Upper lobe of left lung (tissue), 6 donors: Measurements from ENCODE around the gene TRIM52. TPM values are rescaled to one million over a fixed set of nuclear protein-coding genes. Genes with fewer than 3 reads are reported as not detected.
"Not testable (repeated sequence)": the region's sequence is repeated elsewhere in the genome, so short reads cannot be mapped to it uniquely, and the experiment has no call there.

Source experiments
- ATAC-seq, 2 donors: fragments of 200-7000 bp; cut with Tn5 transposase; one replicate each; pipeline ENCODE4 v1.9.1; 2022; ENCODE audit warnings: mild to moderate bottlenecking in 2 of 2, moderate library complexity in 2 of 2; ENCODE audit not compliant: low FRiP score in 2 of 2
- DNase-seq, 2 donors: peaks; one replicate each; pipeline ENCODE4 v3.0.0-alpha.2; 2019 to 2020
- H3K27ac ChIP-seq, 4 donors: fragments of 200-600 bp; sonication (generic); one replicate each; pipeline ENCODE4 v1.5.1; 2016 to 2019
- H3K27me3 ChIP-seq, 4 donors: fragments of 200-600 bp; sonication (generic); one replicate each; pipeline ENCODE4 v1.5.1; 2017 to 2019
- H3K36me3 ChIP-seq, 4 donors: fragments of 200-600 bp; sonication (generic); one replicate each; pipeline ENCODE4 v1.5.1; 2016 to 2019
- H3K4me1 ChIP-seq, 4 donors: fragments of 200-600 bp; sonication (generic); one replicate each; pipeline ENCODE4 v1.5.1; 2018 to 2019
- H3K4me3 ChIP-seq, 4 donors: fragments of 200-600 bp; sonication (generic); one replicate each; pipeline ENCODE4 v1.5.1; 2017 to 2019; ENCODE audit warnings: mild to moderate bottlenecking in 2 of 4, moderate library complexity in 1 of 4
- H3K9me3 ChIP-seq, 4 donors: fragments of 200-600 bp; sonication (generic); one replicate each; pipeline ENCODE4 v1.5.1; 2018 to 2019
- CTCF ChIP-seq, 6 experiments: fragments of 450-650 bp in 4 of 6; fragments of 200-600 bp in 2 of 6; sonication (generic) in 2 of 6; IDR thresholded peaks; one replicate each; pipeline ENCODE4 v1.5.1; 2016 to 2019; ENCODE audit warnings: antibody characterized with exemption in 6 of 6
- EP300 ChIP-seq, 4 donors: sonication (generic); formaldehyde crosslinking; IDR thresholded peaks; one replicate each; pipeline ENCODE4 v1.5.1; 2017; ENCODE audit warnings: antibody characterized with exemption in 4 of 4, control low read depth in 2 of 4
- POLR2A ChIP-seq, 4 donors: fragments of 450-650 bp; IDR thresholded peaks; one replicate each; pipeline ENCODE4 v1.5.1; 2016 to 2017; ENCODE audit warnings: antibody characterized with exemption in 4 of 4, mild to moderate bottlenecking in 2 of 4
- POLR2AphosphoS5 ChIP-seq, 2 donors: sonication (generic); formaldehyde crosslinking; IDR thresholded peaks; one replicate each; pipeline ENCODE4 v1.5.1; 2017; ENCODE audit warnings: antibody characterized with exemption in 2 of 2
- WGBS, 2 donors: methylation state at CpG; one replicate each; pipeline ENCODE4 v1.1.5; 2017 to 2018; 5-methylcytosine and 5-hydroxymethylcytosine counted together
- total RNA-seq, 6 donors: library from RNA; depleted of rRNA in 4 of 6; stranded (reverse); fragments of >200 nt in 4 of 6; gene quantifications; one replicate each; pipeline versions ENCODE4 v1.1.0 to v1.2.1, GENCODE V29; 2016 to 2021
- donor health status: DM: no; HTN: no; CAD: no; lungs with moderate emphysema.
- donor health status: DM: no; HTN: yes; CAD: no; lungs with severe emphysema.

The TRIM52 gene
- total RNA-seq, 6 donors from 2014 or later = 12.3 to 47.1 (median 15.6) TPM

- H3K36me3 ChIP-seq, H3K4me3 ChIP-seq, H3K4me1 ChIP-seq, H3K27ac ChIP-seq, ATAC-seq, H3K9me3 ChIP-seq, H3K27me3 ChIP-seq: not testable (repeated sequence)
- TF ChIP-seq CTCF (IDR thresholded peaks at IDR 0.05) = peak in 1 of 6 experiments; percentile 42
- whole genome bisulfite sequencing, 2 donors = 14 to 79% methylated on average over 9 to 10 of the region's 28 CpGs
- DNase-seq = peak; percentile 42 to 89
Measured at GRCh38 chr5:181273433-181273744, 12.4 kb upstream of the TRIM52 start.

- Histone ChIP-seq H3K4me3 (no peak overlapping the region), H3K4me1 (peaks cover 0 to 4% (median 0%) of the 10 kb centered on the region in 4 donors), H3K27ac (no peak overlapping the region), H3K36me3 (no peaks in the 10 kb centered on the region), H3K27me3 (no peaks in the 10 kb centered on the region), H3K9me3 (no peaks in the 10 kb centered on the region)
- 86 to 93% methylated on average over 3 of the region's 3 CpGs for WGBS, 2 donors
- ATAC-seq (no peak), DNase-seq (no peak)
- TF ChIP-seq POLR2A (IDR thresholded peaks at IDR 0.05) (no peak), CTCF (IDR thresholded peaks at IDR 0.05) (no peak), EP300 (IDR thresholded peaks at IDR 0.05) (no peak), POLR2AphosphoS5 (IDR thresholded peaks at IDR 0.05) (no peak)
Measured at GRCh38 chr5:181271081-181271480, 10.1 kb upstream of the TRIM52 start.

- 76 to 88% methylated on average over 12 of the region's 12 CpGs for WGBS, 2 donors
Measured at GRCh38 chr5:181267907-181268306, 7.0 kb upstream of the TRIM52 start.

GRCh38 chr5:181267291-181267904, 6.5 kb upstream of the TRIM52 start:
- not testable (repeated sequence) for H3K4me3 ChIP-seq, H3K4me1 ChIP-seq, H3K27ac ChIP-seq, ATAC-seq, H3K27me3 ChIP-seq, H3K9me3 ChIP-seq
- 40 to 51% methylated on average over 3 to 8 of the region's 8 CpGs for WGBS, 2 donors
- peak in 1 of 6 experiments; percentile 27 for TF ChIP-seq CTCF (IDR thresholded peaks at IDR 0.05)
- peak in 1 of 2 donors; percentile 41 for DNase-seq
- peaks cover 0 to 14% (median 2%) of the 10 kb centered on the region in 4 donors for H3K36me3 ChIP-seq

More at GRCh38 chr5:181267907-181268306, 7.0 kb upstream of the TRIM52 start:
- H3K9me3 ChIP-seq, ATAC-seq, DNase-seq, H3K27ac ChIP-seq, H3K4me3 ChIP-seq, H3K4me1 ChIP-seq, H3K27me3 ChIP-seq: not testable (repeated sequence)
- H3K36me3 ChIP-seq = peaks cover 0 to 14% (median 2%) of the 10 kb centered on the region in 4 donors

GRCh38 chr5:181265092-181265671, 4.2 kb upstream of the TRIM52 start:
- no peak for TF ChIP-seq EP300 (IDR thresholded peaks at IDR 0.05)
- TF ChIP-seq CTCF (IDR thresholded peaks at IDR 0.05) = no peak
- no peak for TF ChIP-seq POLR2AphosphoS5 (IDR thresholded peaks at IDR 0.05)
- no peak for TF ChIP-seq POLR2A (IDR thresholded peaks at IDR 0.05)
- no peaks in the 10 kb centered on the region for H3K9me3 ChIP-seq
- no peaks in the 10 kb centered on the region for H3K27me3 ChIP-seq
- H3K4me1 ChIP-seq = peaks cover 4 to 14% (median 9%) of the 10 kb centered on the region in 4 donors
- H3K4me3 ChIP-seq = no peak overlapping the region
- no peak overlapping the region for H3K27ac ChIP-seq
- peaks cover 0 to 14% (median 2%) of the 10 kb centered on the region in 4 donors for H3K36me3 ChIP-seq
- DNase-seq (peak in 1 of 2 donors; percentile 47), ATAC-seq (no peak)
- WGBS, 2 donors = 84 to 86% methylated on average over 16 to 18 of the region's 18 CpGs
